ENCODE measurements around the gene DPPA4.

DPPA4 gene

GRCh38 chr3:109325657-109326056, 11.7 kb downstream of the DPPA4 start:
- DNase-seq (ENCODE audit: low read depth): no peak
- TF ChIP-seq CTCF (IDR thresholded peaks at IDR 0.05; ENCODE audit: low read depth, low read length, missing control alignments): no peak
- in situ Hi-C loops (cut with HindIII; ENCODE audit: low sequenced_read_pairs): no loop called here
- no peak overlapping the region for H3K4me3 ChIP-seq (ENCODE audit: low read depth, low read length)

GRCh38 chr3:109325109-109325508, 12.2 kb downstream of the DPPA4 start:
- no peak for TF ChIP-seq CTCF (IDR thresholded peaks at IDR 0.05; ENCODE audit: low read depth, low read length, missing control alignments)
- in situ Hi-C loops (cut with HindIII; ENCODE audit: low sequenced_read_pairs): no loop called here
- no peak overlapping the region for H3K4me3 ChIP-seq (ENCODE audit: low read depth, low read length)
- no peak for DNase-seq (ENCODE audit: low read depth)

- in situ Hi-C loops (cut with HindIII; ENCODE audit: low sequenced_read_pairs): no loop called here
- TF ChIP-seq CTCF (IDR thresholded peaks at IDR 0.05; ENCODE audit: low read depth, low read length, missing control alignments): no peak
- no peak for DNase-seq (ENCODE audit: low read depth)
- H3K4me3 ChIP-seq (ENCODE audit: low read depth, low read length): no peak within 1 kb of the TSS
Observed at GRCh38 chr3:109316162-109316730, 21.1 kb downstream of the DPPA4 start, which contains the start of gene DPPA2. TSS of gene DPPA2 (minus strand) at chr3:109316517. CDS start at chr3:109314542, 1,975 bp downstream.

GRCh38 chr3:109313061-109313460, 24.3 kb downstream of the DPPA4 start:
- no peak for TF ChIP-seq CTCF (IDR thresholded peaks at IDR 0.05; ENCODE audit: low read depth, low read length, missing control alignments)
- H3K4me3 ChIP-seq (ENCODE audit: low read depth, low read length): no peak overlapping the region
- DNase-seq (ENCODE audit: low read depth): no peak
- in situ Hi-C loops (cut with HindIII; ENCODE audit: low sequenced_read_pairs): no loop called here

- in situ Hi-C loops (cut with HindIII; ENCODE audit: low sequenced_read_pairs): no loop called here
- no peak for TF ChIP-seq CTCF (IDR thresholded peaks at IDR 0.05; ENCODE audit: low read depth, low read length, missing control alignments)
Observed at GRCh38 chr3:109297496-109297895, 39.9 kb downstream of the DPPA4 start.

GRCh38 chr3:109284071-109284470, 53.3 kb downstream of the DPPA4 start:
- H3K4me3 ChIP-seq (ENCODE audit: low read depth, low read length): no peak overlapping the region
- no peak for DNase-seq (ENCODE audit: low read depth)
- in situ Hi-C loops (cut with HindIII; ENCODE audit: low sequenced_read_pairs): no loop called here
- no peak for TF ChIP-seq CTCF (IDR thresholded peaks at IDR 0.05; ENCODE audit: low read depth, low read length, missing control alignments)

More at GRCh38 chr3:109297496-109297895, 39.9 kb downstream of the DPPA4 start:
- no peak for DNase-seq (ENCODE audit: low read depth)
- no peak overlapping the region for H3K4me3 ChIP-seq (ENCODE audit: low read depth, low read length)
